GM23248 (cell line): ENCODE data around the gene MPND.

Experiments used
- EZH2 ChIP-seq: fragments of 200-600 bp; sonication (generic); IDR thresholded peaks from 2 replicates; pipeline ENCODE4 v1.6.1; 2018; ENCODE audit warnings: antibody characterized with exemption, mild to moderate bottlenecking; ENCODE audit not compliant: insufficient read depth, poor library complexity, severe bottlenecking
- EZH2phosphoT487 ChIP-seq: fragments of 200-600 bp; sonication (generic); IDR thresholded peaks from 2 replicates; pipeline ENCODE4 v1.6.1; 2018; ENCODE audit warnings: antibody characterized with exemption, moderate library complexity, mild to moderate bottlenecking, low read depth; ENCODE audit not compliant: insufficient read depth

- TF ChIP-seq EZH2 = no peak
- TF ChIP-seq EZH2phosphoT487 = no peak
Observed at GRCh38 chr19:4399812-4400134, 56.4 kb downstream of the MPND start.
